Lower lobe of right lung (tissue), 2 donors: Measurements from ENCODE around the gene CPE. TPM values are rescaled to one million over a fixed set of nuclear protein-coding genes. Genes with fewer than 3 reads are reported as not detected.

Experiments
- ATAC-seq, 2 donors: fragments of 200-7000 bp; cut with Tn5 transposase; one replicate each; pipeline ENCODE4 v1.9.1; 2020 to 2022; ENCODE audit warnings: mild to moderate bottlenecking in 2 of 2, moderate library complexity in 2 of 2
- DNase-seq: peaks from one replicate; pipeline ENCODE4 v3.0.0-alpha.2; 2020
- H3K27ac ChIP-seq: fragments of 200-600 bp; one replicate; pipeline ENCODE4 v1.8.0; 2022
- H3K27me3 ChIP-seq: fragments of 200-600 bp; one replicate; pipeline ENCODE4 v1.8.0; 2022; ENCODE audit warnings: low read depth
- H3K36me3 ChIP-seq: fragments of 200-600 bp; one replicate; pipeline ENCODE4 v1.8.0; 2022; ENCODE audit warnings: mild to moderate bottlenecking
- H3K4me1 ChIP-seq: fragments of 200-600 bp; one replicate; pipeline ENCODE4 v1.8.0; 2022
- H3K4me3 ChIP-seq: fragments of 200-600 bp; one replicate; pipeline ENCODE4 v1.8.0; 2022; ENCODE audit warnings: mild to moderate bottlenecking
- H3K9me3 ChIP-seq: fragments of 200-600 bp; one replicate; pipeline ENCODE4 v1.8.0; 2022
- CTCF ChIP-seq: fragments of 200-600 bp; IDR thresholded peaks from one replicate; pipeline ENCODE4 v1.8.0; 2022; ENCODE audit warnings: antibody characterized with exemption, mild to moderate bottlenecking
- intact Hi-C: fragments of 100-400 bp; cut with DNase I; formaldehyde crosslinking; loops from one replicate; pipeline ENCODE4 v1.11.0; 2022
- total RNA-seq: library from RNA; stranded (reverse); fragmentation: NEBNext Ultra II Directional; extraction: Animal tissue kit (Norgen Biotek cat#: 25700); gene quantifications from one replicate; pipeline ENCODE4 v1.2.1, GENCODE V29; 2021
- donor health status: DM: no; HTN: yes; CAD: no; lungs with severe emphysema.

The CPE gene
- total RNA-seq, 1 donor from 2014 or later: 36.9 TPM

- Histone ChIP-seq H3K4me3 (no peak overlapping the region), H3K27me3 (no peaks in the 10 kb centered on the region), H3K36me3 (no peaks in the 10 kb centered on the region), H3K9me3 (no peaks in the 10 kb centered on the region), H3K4me1 (peaks cover 13% of the 10 kb centered on the region), H3K27ac (no peak overlapping the region)
- no peak for TF ChIP-seq CTCF
- DNase-seq (no peak), ATAC-seq (no peak)
- intact Hi-C loops: no loop called here
Measured at GRCh38 chr4:165517216-165517615, 138.4 kb downstream of the CPE start.

- Histone ChIP-seq H3K27me3 (no peaks in the 10 kb centered on the region), H3K36me3 (no peaks in the 10 kb centered on the region), H3K9me3 (no peaks in the 10 kb centered on the region), H3K27ac (no peak overlapping the region), H3K4me3 (no peak overlapping the region), H3K4me1 (peaks cover 11% of the 10 kb centered on the region)
- intact Hi-C loops: no loop called here
- no peak for TF ChIP-seq CTCF
- DNase-seq (no peak), ATAC-seq (no peak)
Measured at GRCh38 chr4:165518024-165518616, 139.3 kb downstream of the CPE start.

- ATAC-seq (no peak), DNase-seq (no peak)
- H3K9me3 ChIP-seq: no peaks in the 10 kb centered on the region
- H3K4me3 ChIP-seq: no peak overlapping the region
- TF ChIP-seq CTCF: no peak
- H3K27ac ChIP-seq: no peak overlapping the region
- intact Hi-C loops: no loop called here
- peaks cover 7% of the 10 kb centered on the region for H3K4me1 ChIP-seq
- H3K36me3 ChIP-seq: no peaks in the 10 kb centered on the region
- H3K27me3 ChIP-seq: no peaks in the 10 kb centered on the region
Measured at GRCh38 chr4:165518686-165519085, 139.9 kb downstream of the CPE start.

- no peaks in the 10 kb centered on the region for H3K9me3 ChIP-seq
- H3K27ac ChIP-seq: no peak overlapping the region
- intact Hi-C loops: no loop called here
- H3K36me3 ChIP-seq: no peaks in the 10 kb centered on the region
- H3K4me1 ChIP-seq: peaks cover under 1% of the 10 kb centered on the region
- DNase-seq: no peak
- H3K4me3 ChIP-seq: no peak overlapping the region
- no peak for TF ChIP-seq CTCF
- no peak for ATAC-seq
- no peaks in the 10 kb centered on the region for H3K27me3 ChIP-seq
Measured at GRCh38 chr4:165519591-165519990, 140.8 kb downstream of the CPE start.

GRCh38 chr4:165520086-165520485 lies 141.3 kb downstream of the CPE start:
- DNase-seq (no peak), ATAC-seq (no peak)
- Histone ChIP-seq H3K9me3 (no peaks in the 10 kb centered on the region), H3K4me1 (no peaks in the 10 kb centered on the region), H3K27ac (no peak overlapping the region), H3K27me3 (no peaks in the 10 kb centered on the region), H3K4me3 (no peak overlapping the region), H3K36me3 (no peaks in the 10 kb centered on the region)
- no peak for TF ChIP-seq CTCF
- intact Hi-C loops: no loop called here
